ENCODE data around the gene SPI1.

The SPI1 gene

DNA sequence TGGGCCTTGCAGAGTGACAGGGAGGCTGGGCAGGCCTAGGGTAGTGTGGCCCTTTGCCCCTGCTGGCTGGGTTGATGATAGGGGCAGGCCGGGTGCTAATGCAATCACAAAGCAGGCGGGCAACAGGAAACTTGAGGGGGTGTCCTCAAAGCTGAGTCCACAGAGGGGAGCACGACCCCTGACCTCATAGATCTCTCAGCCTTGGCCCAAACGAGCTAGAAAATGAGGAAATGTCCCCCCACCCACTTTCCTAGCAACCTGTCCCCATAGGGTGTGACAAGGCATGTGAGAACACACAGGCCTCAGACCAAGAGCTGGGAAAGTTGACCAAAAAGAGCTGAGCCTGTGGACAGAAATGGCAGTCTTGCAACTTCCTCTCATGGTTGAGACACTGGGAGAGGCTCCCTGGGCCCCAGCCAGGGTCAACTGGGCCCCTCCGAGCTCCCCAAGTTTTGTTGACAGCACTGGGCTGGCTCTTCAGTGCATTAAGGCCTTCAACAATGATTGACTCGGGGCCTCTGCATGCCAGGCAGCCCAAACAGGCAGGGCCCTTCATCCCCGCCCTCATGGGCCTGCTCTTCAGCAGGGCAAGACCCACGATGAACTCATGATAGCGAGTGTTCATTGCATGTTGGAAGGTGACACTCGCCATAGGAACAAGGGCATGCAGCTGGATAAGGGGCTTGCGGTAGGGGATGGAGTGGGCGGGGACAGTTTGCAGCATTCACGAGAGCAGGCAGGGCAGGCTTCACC, 9.8 kb upstream of the SPI1 start:
- DNase-seq = no peak

DNA sequence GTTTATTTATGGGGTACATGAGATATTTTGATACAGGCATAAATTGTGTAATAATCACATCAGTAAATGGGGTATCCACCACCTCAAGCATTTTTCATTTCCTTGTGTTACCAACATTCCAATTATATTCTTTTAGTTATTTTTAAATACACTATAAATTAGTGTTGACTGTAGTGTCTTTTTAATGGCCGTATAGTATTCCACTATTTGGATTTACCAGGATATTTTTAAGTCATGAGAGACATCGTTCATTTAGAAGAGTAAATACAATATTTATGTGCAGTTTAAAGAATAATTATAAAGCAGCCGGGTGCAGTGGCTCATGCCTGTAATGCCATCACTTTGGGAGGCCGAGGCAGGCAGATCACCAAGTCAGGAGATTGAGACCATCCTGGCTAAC, 6.2 kb upstream of the SPI1 start:
- DNase-seq = no peak

DNA sequence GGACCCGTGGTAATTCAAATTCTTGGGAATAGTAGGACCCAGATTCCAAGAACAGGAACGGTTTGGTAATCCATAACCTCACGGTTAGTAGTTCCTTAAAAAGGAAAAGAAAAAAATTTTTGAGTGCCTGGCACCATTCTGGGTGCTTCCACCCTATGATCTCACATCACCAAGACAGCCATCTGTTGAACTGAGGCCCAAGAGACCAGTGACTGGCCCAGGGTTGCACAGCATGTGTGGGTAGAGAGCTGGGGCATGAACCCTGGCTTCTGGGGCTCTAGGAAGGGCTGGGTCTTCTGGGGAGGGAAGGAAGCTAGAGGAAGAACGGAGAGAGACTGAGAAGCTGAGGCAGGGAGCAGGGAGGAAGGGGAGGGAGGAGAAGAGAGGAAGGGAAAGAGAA, 4.7 kb upstream of the SPI1 start:
- no peak for DNase-seq

DNA sequence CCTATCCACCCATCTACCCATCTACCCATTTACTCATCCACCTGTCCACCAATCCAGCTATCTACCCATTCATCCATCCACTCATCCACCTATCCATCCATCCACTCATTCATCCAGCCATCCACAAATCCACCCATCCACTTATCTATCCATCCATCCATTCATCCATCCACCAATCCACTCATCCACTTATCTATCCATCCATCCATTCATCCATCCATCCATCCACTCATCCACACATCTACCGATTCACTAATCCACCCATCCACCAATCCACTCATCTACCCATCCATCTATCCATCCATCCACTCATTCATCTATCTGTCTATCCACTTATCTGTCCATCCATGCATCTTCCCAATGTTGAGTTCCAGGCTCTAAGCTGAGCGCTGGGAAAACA, 1.7 kb upstream of the SPI1 start:
- DNase-seq = no peak

- no peak for DNase-seq
Observed at GRCh38 chr11:47379317-47379716, 970 bp upstream of the SPI1 start.

GRCh38 chr11:47378836-47379170, 456 bp upstream of the SPI1 start:
- no peak for DNase-seq

DNA sequence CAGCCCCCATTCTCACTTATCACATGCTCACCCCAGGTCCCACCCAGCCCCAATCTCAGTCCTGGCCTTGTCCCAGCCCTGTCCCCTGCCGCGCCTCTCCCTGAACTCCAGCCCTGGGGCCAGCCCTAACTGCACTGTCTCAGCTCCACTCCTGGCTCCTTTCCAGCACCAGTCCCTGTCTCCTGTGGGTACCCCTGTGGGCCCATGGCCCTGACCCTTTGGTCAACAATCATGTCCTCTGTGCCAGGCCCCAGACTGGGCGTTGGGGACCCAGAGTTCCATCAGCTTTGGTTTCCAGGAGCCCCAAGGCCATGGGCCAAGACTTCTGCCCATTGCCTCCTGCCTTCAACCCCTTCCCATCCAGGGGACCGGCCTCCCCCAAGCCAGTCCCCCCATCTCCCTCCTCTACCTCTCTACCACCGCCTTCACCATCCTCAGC, 757 bp downstream of the SPI1 start:
- no peak for DNase-seq

DNA sequence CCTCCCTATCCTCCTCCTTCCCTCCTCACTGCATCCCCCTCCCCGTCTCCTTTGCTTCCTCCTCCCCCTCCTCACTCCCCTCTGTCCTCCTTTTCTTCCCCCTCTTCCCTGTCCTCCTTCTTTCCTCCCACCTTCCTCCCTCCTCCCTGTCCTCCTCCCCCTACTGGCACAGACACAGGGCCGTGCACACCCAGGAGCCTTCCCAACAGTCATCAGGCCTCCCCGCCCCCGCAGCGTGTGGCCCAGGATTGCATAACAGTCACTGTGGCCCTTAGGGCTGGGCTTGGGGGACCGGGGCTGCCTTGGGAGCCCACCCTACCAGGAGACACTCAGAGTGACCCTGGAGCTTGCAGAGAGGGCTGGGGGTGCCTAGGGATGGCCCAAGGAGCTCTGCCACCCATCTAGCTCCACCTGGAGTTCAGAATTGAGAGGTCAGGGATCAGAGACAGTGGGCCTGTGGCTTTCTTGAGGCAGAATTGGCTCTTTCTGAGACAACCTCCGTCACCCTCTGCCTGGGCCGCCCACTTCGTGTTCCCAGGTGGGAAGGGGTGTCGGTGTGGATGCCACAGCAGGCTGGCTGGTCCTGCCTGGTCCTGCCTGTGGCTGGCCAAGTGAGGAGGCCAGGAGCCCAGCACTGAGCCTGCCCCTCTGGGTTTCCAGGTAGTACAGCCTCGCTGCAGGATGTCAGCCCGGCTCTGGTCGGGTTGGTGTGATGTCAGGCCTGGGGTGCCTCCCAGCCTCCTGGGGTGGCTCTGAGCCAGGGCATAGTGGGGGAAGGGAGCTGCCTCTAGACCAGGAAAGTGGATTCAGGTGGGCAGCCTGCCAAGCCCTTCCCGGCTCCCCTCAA, 1.6 kb downstream of the SPI1 start:
- no peak for DNase-seq

- no peak for DNase-seq
Observed at GRCh38 chr11:47376107-47376524, 2.2 kb downstream of the SPI1 start.

DNA sequence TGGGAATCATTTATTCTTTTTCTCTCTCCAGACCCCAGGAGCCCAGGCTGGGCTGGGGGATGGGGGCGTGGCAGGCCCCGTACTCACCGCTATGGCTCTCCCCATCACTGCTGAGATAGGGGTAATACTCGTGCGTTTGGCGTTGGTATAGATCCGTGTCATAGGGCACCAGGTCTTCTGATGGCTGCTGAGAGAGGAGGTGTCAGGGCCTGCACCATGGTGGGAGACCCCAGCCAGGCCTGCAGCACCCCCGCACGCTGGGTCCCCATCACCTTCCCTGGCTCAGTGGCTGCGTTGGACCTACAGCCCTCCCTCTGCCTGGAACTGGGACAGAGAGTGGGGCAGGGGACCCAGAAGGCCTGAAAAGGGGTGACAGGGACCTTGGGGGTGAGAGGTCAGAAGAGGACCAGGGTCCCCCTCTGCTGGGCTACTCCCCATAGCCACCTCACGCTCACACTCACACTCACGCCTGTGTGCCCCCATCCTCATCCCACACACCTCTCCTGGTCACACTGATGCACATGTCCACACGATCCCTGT, 2.7 kb downstream of the SPI1 start:
- no peak for DNase-seq

GRCh38 chr11:47375020-47375419, 3.3 kb downstream of the SPI1 start:
- DNase-seq = no peak

DNA sequence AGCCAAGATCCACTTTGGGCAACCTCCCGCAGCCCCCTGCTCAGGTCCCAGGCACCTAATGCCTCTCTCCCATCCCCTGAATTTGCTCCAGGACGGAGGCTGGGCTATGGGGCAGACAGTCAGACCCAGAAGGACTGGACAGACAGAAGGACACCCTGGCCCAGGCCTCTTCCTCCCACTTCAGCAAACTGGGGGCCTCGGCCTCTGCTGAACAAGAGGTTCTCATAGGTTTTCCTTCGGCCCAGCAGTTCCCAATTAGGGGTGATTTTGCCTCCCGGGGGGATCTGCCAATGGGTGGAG, 3.7 kb downstream of the SPI1 start:
- no peak for DNase-seq

DNA sequence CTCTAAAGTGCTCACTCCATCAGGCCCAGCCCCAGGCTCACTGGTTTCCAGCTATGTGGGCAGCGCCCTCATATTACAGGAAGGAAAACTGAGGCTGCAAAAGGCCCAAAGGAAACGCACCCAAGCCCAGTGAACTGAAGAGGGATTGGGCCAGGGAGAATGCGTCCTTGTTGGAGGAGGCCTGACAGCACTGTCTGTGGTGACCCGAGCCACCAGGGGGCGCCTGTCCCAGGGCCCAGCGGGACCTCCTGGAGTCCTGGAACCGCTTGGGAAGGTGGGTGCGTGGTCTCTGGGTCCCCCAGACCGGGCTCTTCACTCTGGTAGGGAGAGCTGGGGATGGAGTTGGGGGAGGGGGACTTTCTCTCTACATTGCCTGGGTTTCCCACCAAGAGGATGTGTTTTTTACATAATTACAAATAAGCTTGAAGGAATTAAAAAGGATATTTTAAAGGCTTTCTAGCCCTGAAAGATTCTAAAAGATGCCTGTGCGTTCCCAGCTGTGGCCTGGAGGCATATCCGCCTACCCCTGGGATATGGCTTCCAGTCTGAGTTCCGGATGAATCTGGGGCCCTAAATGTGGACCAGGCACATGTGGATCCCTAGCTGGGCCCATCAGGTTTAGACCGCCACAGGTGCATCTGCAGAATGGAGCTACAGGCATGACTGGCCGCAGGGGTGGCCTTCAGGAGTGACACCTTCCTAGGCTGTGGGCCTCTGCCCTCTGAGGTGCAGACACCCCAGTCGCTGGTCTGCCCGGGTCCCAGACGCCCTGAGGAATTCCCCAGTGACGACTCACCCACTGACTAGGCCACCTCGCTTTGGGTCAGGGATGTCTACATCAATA, 4.2 kb downstream of the SPI1 start:
- no peak for DNase-seq

GRCh38 chr11:47372422-47372821, 5.9 kb downstream of the SPI1 start:
- no peak for DNase-seq

GRCh38 chr11:47369676-47370075, 8.7 kb downstream of the SPI1 start:
- DNase-seq = no peak

DNA sequence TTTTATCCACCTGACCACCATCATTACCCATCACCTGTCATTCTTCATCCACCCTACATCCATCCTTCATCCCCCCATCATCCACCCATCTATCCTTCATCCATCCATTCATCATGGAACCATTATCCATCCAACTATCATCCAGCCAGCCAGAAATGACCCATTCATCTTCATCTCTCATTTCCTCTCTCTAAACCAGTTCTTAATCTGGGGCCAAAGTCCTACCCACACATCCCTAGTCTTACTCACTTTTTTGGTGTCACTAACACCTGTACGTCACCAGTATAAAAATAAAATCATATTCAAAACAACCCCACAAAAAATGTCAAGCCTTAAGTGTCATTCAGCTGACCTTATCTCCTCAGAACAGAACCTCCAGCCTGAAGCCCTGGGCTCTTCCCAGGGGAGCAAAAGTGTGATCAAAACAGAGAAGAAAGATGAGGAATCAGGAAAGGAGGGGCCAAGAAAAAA, 12.3 kb downstream of the SPI1 start:
- no peak for DNase-seq

DNA sequence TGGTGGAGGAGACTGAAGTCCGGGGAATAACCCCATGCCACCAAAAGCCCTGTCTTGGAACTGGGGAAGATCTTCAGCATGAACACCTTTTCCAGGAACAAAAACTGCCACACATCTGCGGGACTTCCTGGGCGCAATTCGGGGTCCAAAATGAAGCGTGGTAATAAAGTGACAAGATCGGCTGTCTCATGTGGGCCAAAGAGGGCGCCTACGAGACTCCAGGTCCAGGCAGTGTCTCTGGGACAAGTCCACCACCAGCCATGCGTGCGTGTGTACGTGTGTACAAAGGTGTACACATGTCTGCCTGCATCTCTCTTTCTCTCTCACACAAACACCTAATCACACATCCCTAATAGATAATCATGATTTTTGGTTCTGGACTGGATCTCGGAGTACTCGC, 16.9 kb downstream of the SPI1 start:
- no peak for DNase-seq

DNA sequence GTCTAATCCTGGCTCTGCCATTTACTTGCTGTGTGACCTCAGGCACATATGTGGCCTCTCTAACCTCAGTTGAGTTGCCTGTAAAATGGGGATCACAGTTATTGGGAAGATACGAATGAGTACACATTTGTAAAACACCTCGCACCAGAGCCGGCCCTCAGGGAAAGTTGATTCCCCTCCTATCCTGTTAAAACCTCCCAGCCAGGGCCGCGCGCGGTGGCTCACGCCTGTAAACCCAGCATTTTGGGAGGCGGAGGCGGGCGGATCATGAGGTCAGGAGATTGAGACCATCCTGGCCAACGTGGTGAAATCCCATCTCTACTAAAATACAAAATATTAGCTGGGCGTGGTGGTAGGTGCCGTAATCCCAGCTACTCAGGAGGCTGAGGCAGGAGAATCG, 18.0 kb downstream of the SPI1 start:
- DNase-seq = no peak

DNA sequence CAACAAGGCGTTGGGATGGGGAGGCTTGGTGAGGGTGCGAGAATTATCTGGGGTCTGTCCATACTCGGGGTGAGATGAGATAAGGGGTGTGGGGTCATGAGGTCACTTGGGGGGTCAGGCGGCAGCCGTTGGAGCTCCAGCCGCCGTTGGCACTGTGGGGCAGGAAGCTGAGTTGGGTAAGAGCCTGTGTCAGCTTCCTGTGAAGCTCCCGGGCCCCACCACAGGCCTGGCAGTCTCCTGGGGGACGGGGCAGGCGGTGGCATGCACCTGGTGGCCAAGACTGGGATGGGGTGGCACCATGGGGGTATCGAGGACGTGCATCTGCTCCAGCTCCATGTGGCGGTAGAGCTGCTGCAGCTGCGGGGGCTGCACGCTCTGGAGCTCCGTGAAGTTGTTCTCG, 18.8 kb downstream of the SPI1 start:
- no peak for DNase-seq

DNA sequence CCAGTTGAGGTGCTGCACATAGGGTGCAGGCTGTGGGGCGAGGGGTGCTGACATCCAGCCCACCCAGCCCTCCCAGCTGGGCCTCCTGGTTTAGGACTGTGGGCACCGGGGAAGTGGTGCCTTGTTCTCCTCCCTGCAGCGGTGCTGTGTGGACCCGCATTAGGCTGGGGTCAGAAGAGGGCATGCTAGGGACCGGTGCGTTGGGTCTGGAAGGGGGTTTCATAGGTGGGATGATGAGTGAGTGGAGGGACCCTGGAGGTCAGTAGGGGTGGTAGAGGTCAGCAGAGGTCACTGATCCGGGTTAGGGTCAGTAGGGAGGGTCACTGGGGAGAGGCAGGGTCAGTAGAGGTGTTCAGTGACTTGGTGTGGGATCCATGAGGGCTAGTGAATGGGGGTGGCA, 19.2 kb downstream of the SPI1 start:
- DNase-seq = no peak

DNA sequence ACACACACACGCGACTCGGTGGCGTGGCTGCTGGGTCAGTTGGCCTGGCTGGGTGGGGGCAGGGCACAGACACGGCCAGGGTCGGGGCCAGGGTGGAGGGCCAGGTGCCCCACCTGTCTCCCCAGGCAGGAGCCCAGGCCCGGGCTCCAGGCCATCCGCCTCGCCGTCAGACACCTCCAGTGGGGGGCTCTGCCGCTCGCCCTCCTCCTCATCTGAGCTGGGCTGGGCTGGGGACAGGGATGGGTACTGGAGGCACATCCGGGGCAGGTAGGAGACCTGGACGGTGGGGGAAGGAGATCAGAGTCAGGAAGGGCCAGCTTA, 19.7 kb downstream of the SPI1 start:
- no peak for DNase-seq

DNA sequence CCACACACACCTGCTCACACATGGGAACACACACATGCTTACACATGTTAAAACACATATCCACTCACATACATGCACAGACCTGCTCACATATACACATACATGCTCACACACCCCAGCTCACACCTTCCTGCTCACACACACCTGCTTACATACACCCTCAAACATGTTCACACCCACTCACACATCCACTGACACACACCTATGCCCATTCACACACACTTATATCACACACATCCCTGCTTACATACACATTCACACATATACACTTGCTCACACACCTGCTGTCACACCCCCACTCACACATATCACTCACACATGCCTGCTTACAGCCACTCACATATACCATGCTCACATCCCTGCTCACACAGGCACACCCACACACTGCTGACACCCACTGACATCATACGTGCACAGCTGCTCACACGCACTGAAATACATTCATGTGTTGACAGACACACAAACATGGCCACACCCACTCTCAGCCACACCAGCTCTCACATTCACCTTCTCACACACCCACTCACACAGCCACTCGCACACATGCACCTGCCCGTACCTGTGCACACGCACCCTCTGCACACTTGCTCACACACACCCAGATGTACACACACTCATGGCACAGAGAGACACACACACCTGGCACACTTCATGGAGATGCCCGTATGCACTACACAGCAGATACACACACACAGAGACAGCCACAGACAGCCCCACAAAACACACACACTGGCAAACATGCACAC, 20.2 kb downstream of the SPI1 start:
- no peak for DNase-seq

- no peak for DNase-seq
Observed at GRCh38 chr11:47356998-47357329, 21.4 kb downstream of the SPI1 start.
